ENCODE measurements around the gene MPPED2.

MPPED2 gene

GRCh38 chr11:30586251-30587144 lies at the start of gene MPPED2:
Gene MPPED2, minus strand, starts transcription at chr11:30586353. Its CDS starts 5,980 bp downstream, at chr11:30580373.
- H3K27ac Mint-ChIP-seq, result peak within 1 kb of the TSS; percentile 64
- peak; percentile 46 for TF ChIP-seq CTCF (IDR thresholded peaks at IDR 0.05)
- H3K9me3 Mint-ChIP-seq, result peaks cover 10% of the 10 kb centered on the region
- peak; percentile 37 for DNase-seq
- peaks cover 51% of the 10 kb centered on the region for H3K4me1 Mint-ChIP-seq
- no peaks in the 10 kb centered on the region for H3K36me3 Mint-ChIP-seq (ENCODE audit: low read depth)
- peaks cover 54% of the 10 kb centered on the region for H3K27me3 Mint-ChIP-seq (ENCODE audit: low read depth, poor library complexity)
- H3K4me3 Mint-ChIP-seq, result peak within 1 kb of the TSS; percentile 86

GRCh38 chr11:30635401-30635989 lies 49.3 kb upstream of the MPPED2 start:
- no peak for TF ChIP-seq CTCF (IDR thresholded peaks at IDR 0.05)
- no peaks in the 10 kb centered on the region for H3K36me3 Mint-ChIP-seq (ENCODE audit: low read depth)
- peak; percentile 47 for DNase-seq
- no peaks in the 10 kb centered on the region for H3K27me3 Mint-ChIP-seq (ENCODE audit: low read depth, poor library complexity)
- H3K4me1 Mint-ChIP-seq, result peaks cover 11% of the 10 kb centered on the region
- H3K9me3 Mint-ChIP-seq, result no peaks in the 10 kb centered on the region
- H3K4me3 Mint-ChIP-seq, result peak overlapping the region; percentile 46
- no peak overlapping the region for H3K27ac Mint-ChIP-seq

- Mint-ChIP-seq H3K27ac (no peak overlapping the region), H3K36me3 (ENCODE audit: low read depth) (no peaks in the 10 kb centered on the region), H3K4me3 (no peak overlapping the region), H3K27me3 (ENCODE audit: low read depth, poor library complexity) (peaks cover 4% of the 10 kb centered on the region), H3K9me3 (no peaks in the 10 kb centered on the region), H3K4me1 (peaks cover 11% of the 10 kb centered on the region)
- DNase-seq, result no peak
- TF ChIP-seq CTCF (IDR thresholded peaks at IDR 0.05), result no peak
These were observed 45.0 kb upstream of the MPPED2 start for GRCh38 chr11:30631148-30631547.

GRCh38 chr11:30619767-30620166 lies 33.6 kb upstream of the MPPED2 start:
- H3K36me3 Mint-ChIP-seq (ENCODE audit: low read depth), result no peaks in the 10 kb centered on the region
- no peak for TF ChIP-seq CTCF (IDR thresholded peaks at IDR 0.05)

GRCh38 chr11:30617762-30618161 lies 31.6 kb upstream of the MPPED2 start:
- Mint-ChIP-seq H3K9me3 (peaks cover 14% of the 10 kb centered on the region), H3K27ac (no peak overlapping the region)

More at GRCh38 chr11:30619767-30620166, 33.6 kb upstream of the MPPED2 start:
- DNase-seq, result no peak
- Mint-ChIP-seq H3K9me3 (peaks cover 21% of the 10 kb centered on the region), H3K27ac (no peak overlapping the region), H3K27me3 (ENCODE audit: low read depth, poor library complexity) (peaks cover 9% of the 10 kb centered on the region), H3K4me3 (no peak overlapping the region), H3K4me1 (no peaks in the 10 kb centered on the region)

More at GRCh38 chr11:30617762-30618161, 31.6 kb upstream of the MPPED2 start:
- no peak for DNase-seq
- Mint-ChIP-seq H3K27me3 (ENCODE audit: low read depth, poor library complexity) (peaks cover 5% of the 10 kb centered on the region), H3K36me3 (ENCODE audit: low read depth) (no peaks in the 10 kb centered on the region), H3K4me1 (no peaks in the 10 kb centered on the region), H3K4me3 (no peak overlapping the region)
- peak; percentile 7 for TF ChIP-seq CTCF (IDR thresholded peaks at IDR 0.05)
